ENCODE measurements around the gene CAMK1D. TPM values are rescaled to one million over a fixed set of nuclear protein-coding genes. Genes with fewer than 3 reads are reported as not detected.

The CAMK1D gene
- total and polyA plus RNA-seq, 2 of the 4 experiments (the other 2 are of a cell fraction): 5.0 to 5.3 TPM

DNA sequence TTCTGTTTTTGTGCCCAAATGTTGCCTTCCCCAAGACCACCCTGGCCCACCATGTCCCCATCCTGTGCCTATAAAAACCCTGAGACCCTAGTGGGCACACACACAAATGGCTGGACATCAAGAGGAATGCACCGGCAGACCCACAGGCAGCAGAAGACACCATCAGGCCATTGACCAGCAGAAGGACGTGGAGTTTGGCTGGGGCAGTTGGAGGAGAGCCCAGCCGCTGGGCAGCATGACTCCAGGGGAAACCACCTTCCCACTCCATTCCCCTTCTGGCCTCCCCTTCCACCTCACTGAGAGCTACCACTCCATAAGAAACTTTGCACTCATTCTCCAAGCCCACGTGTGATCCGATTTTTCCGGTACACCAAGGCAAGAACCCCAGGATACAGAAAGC is 309.2 kb downstream of the CAMK1D start:
- intact Hi-C loops (cut with micrococcal nuclease): no loop called here
- no CpG with 5 or more reads among the region's 6 CpGs for WGBS, 2 experiments (ENCODE audit: extremely low coverage in 2 of 2, insufficient read length in 1 of 2)
- peaks cover 5% of the 10 kb centered on the region; the same call in 1 of the 2 replicates for H3K9me3 ChIP-seq (ENCODE audit: control insufficient read depth, insufficient read depth, low read length)
- H3K18ac ChIP-seq (ENCODE audit: low read depth, low read length): no peak overlapping the region
- H3K56ac ChIP-seq (ENCODE audit: extremely low read depth, insufficient read depth, low read length): no peak overlapping the region
- H2BK15ac ChIP-seq (ENCODE audit: low read depth, low read length): no peak overlapping the region
- BruUV-seq (replicated peaks): no TSS peak
- H3K4me3 ChIP-seq (ENCODE audit: insufficient read depth, low read depth, low read length): no peak overlapping the region
- no peak overlapping the region for H2BK20ac ChIP-seq (ENCODE audit: low read depth, low read length)
- no peak for DNase-seq
- ATAC-seq (ENCODE audit: low read depth): no peak
- CTCF ChIA-PET: no interaction called here
- H4K91ac ChIP-seq (ENCODE audit: insufficient read depth, low read depth, low read length): no peak overlapping the region
- no peak overlapping the region for H2AK9ac ChIP-seq (replicated peaks; ENCODE audit: low read depth, low read length, poor library complexity)
- no peak overlapping the region for H3K23ac ChIP-seq (ENCODE audit: low read depth, low read length)
- H2AFZ ChIP-seq (replicated peaks; ENCODE audit: low read length, poor library complexity): no peak overlapping the region
- no peak overlapping the region for H2BK120ac ChIP-seq (ENCODE audit: low read depth, low read length)
- no peak overlapping the region for H3K27ac ChIP-seq (ENCODE audit: insufficient read depth, low read length)
- no peak overlapping the region for H3K4me2 ChIP-seq (ENCODE audit: low read depth, low read length)
- H2BK5ac ChIP-seq (ENCODE audit: low read depth, low read length, poor library complexity, severe bottlenecking): no peak overlapping the region
- no peaks in the 10 kb centered on the region for H3K9me1 ChIP-seq (ENCODE audit: insufficient read depth, low read length)
- H3K27me3 ChIP-seq (ENCODE audit: control insufficient read depth, insufficient read depth, low read length): no peaks in the 10 kb centered on the region
- no peaks in the 10 kb centered on the region for H3K36me3 ChIP-seq (ENCODE audit: control insufficient read depth, insufficient read depth, low read length)
- no peak overlapping the region for H3K9ac ChIP-seq (ENCODE audit: low read depth, low read length)
- H4K5ac ChIP-seq (ENCODE audit: low read depth, low read length): no peak overlapping the region
- no peak overlapping the region for H3K14ac ChIP-seq (replicated peaks; ENCODE audit: low read depth, low read length)
- H3K79me1 ChIP-seq (ENCODE audit: low read depth in 1 of 2, low read length in 2 of 2): no peaks in the 10 kb centered on the region
- H4K20me1 ChIP-seq (ENCODE audit: insufficient read depth, low read length): no peaks in the 10 kb centered on the region
- no peak overlapping the region for H2AK5ac ChIP-seq (ENCODE audit: low read depth, low read length)
- in situ Hi-C loops (cut with MboI; ENCODE audit: low sequenced_read_pairs): no loop called here
- H3K4me1 ChIP-seq (ENCODE audit: control insufficient read depth, insufficient read depth, low read length): no peaks in the 10 kb centered on the region
- no peak overlapping the region for H3K4ac ChIP-seq (ENCODE audit: low read depth, low read length)
- dilution Hi-C loops (cut with HindIII; ENCODE audit: low sequenced_read_pairs, unreplicated experiment): no loop called here
- POLR2A ChIA-PET (ENCODE audit: unreplicated experiment): no interaction called here
- no peak for TF ChIP-seq NFE2L2 (IDR thresholded peaks at IDR 0.05; ENCODE audit: low read depth, low read length)
- H4K8ac ChIP-seq (ENCODE audit: low read depth in 2 of 2, low read length in 2 of 2): no peak overlapping the region

Measured in IMR-90 (cell line).